DND-41 (cell line): ENCODE results near the gene NR4A1.

Experiments used
- ATAC-seq: fragments of 200-7000 bp; cut with Tn5 transposase; 3 replicates; pipeline ENCODE4 v1.9.1; 2021; ENCODE audit warnings: low read depth; ENCODE audit not compliant: insufficient read depth
- DNase-seq: peaks from one replicate; pipeline ENCODE4 v3.0.0-alpha.2; 2020
- H2AFZ ChIP-seq: 2 replicates; pipeline ENCODE4 v1.6.0; 2012; ENCODE audit warnings: low read depth, low read length
- H3K27ac ChIP-seq: 2 replicates; pipeline ENCODE4 v1.5.1; 2012; ENCODE audit warnings: low read length, inconsistent platforms
- H3K27me3 ChIP-seq: fragments of 200-600 bp; sonication (generic); 2 replicates; pipeline ENCODE4 v1.6.0; 2012; ENCODE audit warnings: low read length, mild to moderate bottlenecking, inconsistent platforms; ENCODE audit not compliant: insufficient read depth, poor library complexity
- H3K36me3 ChIP-seq: 2 replicates; pipeline ENCODE4 v1.5.1; 2012; ENCODE audit warnings: low read length, inconsistent platforms; ENCODE audit not compliant: insufficient read depth
- H3K4me1 ChIP-seq: 2 replicates; pipeline ENCODE4 v1.5.1; 2012; ENCODE audit warnings: mild to moderate bottlenecking, low read length; ENCODE audit not compliant: insufficient read depth
- H3K4me2 ChIP-seq: 2 replicates; pipeline ENCODE4 v1.6.0; 2012; ENCODE audit warnings: mild to moderate bottlenecking, moderate library complexity, low read length, inconsistent platforms; ENCODE audit not compliant: insufficient read depth
- H3K4me3 ChIP-seq, 2 experiments: fragments of 200-600 bp in 1 of 2; shearing (Covaris generic) in 1 of 2; 2 replicates each; pipeline ENCODE4 v1.5.1; 2012 to 2016; ENCODE audit warnings: inconsistent platforms in 2 of 2, low read length in 2 of 2, mild to moderate bottlenecking in 2 of 2, low read depth in 1 of 2, moderate library complexity in 1 of 2
- H3K79me2 ChIP-seq: 2 replicates; pipeline ENCODE4 v1.6.0; 2012; ENCODE audit warnings: low read length, inconsistent platforms; ENCODE audit not compliant: insufficient read depth
- H3K9ac ChIP-seq: 2 replicates; pipeline ENCODE4 v1.6.0; 2012; ENCODE audit warnings: low read depth, mild to moderate bottlenecking, inconsistent platforms, low read length, moderate library complexity
- H3K9me3 ChIP-seq: 2 replicates; pipeline ENCODE4 v1.5.1; 2012; ENCODE audit warnings: low read length, moderate library complexity, mild to moderate bottlenecking, inconsistent platforms; ENCODE audit not compliant: insufficient read depth, severe bottlenecking
- H4K20me1 ChIP-seq: 2 replicates; pipeline ENCODE4 v1.6.0; 2012; ENCODE audit warnings: low read length; ENCODE audit not compliant: insufficient read depth
- CTCF ChIP-seq: IDR thresholded peaks from 2 replicates; pipeline ENCODE4 v1.5.1; 2012; ENCODE audit warnings: borderline replicate concordance, low read length, moderate library complexity, mild to moderate bottlenecking; ENCODE audit not compliant: poor library complexity, severe bottlenecking; ENCODE audit errors: extremely low read depth
- EZH2 ChIP-seq: IDR thresholded peaks from 3 replicates; pipeline ENCODE4 v1.6.1; 2012; ENCODE audit warnings: borderline replicate concordance, low read depth, mild to moderate bottlenecking, moderate library complexity, low read length, inconsistent platforms; ENCODE audit not compliant: severe bottlenecking

The NR4A1 gene

GRCh38 chr12:52015532-52016041, 35.7 kb upstream of the NR4A1 start:
- Histone ChIP-seq H3K27me3 (no peaks in the 10 kb centered on the region), H3K27ac (peak overlapping the region; percentile 27; the same call in 1 of the 2 replicates), H4K20me1 (no peaks in the 10 kb centered on the region), H3K4me2 (no peak overlapping the region), H3K4me1 (peaks cover 14% of the 10 kb centered on the region), H3K4me3 (no peak overlapping the region), H3K79me2 (no peaks in the 10 kb centered on the region), H2AFZ (no peak overlapping the region), H3K36me3 (no peaks in the 10 kb centered on the region), H3K9ac (no peak overlapping the region), H3K9me3 (no peaks in the 10 kb centered on the region)
- no peak for TF ChIP-seq CTCF
- no peak for TF ChIP-seq EZH2
- DNase-seq (peak; percentile 68), ATAC-seq (peak; percentile 81)

DNA sequence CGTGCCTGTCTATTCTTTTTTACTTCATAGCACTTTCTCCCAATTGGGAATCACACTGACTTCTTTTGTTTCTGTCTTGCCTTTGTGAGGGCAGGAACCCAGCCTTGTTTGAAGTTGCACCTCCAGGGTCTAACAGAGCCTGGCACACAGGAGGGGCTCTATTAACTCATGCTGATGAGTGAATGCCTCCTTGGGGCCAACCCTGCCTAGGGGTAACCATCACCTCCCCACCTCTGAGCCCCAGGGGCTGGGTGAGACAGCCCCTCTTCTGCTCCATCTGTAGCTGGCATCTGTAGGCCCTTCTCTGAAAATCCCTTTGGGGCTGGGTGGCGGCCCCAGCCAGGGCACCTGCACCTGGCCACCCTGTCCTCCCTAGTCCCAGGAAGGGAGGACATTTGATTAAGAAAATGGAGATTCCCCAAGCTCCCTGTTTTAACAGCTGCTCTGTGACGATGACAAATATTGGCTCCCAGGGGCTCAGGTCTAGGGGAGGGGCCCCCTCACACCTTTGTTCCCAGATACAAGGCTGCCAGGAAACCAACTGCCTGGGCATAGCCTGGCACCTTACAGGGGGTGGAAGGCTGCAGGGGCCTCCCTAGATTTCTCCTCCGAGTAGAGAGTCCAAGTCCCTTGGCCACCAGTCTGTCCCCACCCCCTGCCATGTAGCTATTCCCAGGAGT, 32.7 kb upstream of the NR4A1 start:
- Histone ChIP-seq H3K36me3 (no peaks in the 10 kb centered on the region), H3K27ac (no peak overlapping the region), H3K9ac (no peak overlapping the region), H3K4me3 (no peak overlapping the region), H3K4me2 (no peak overlapping the region), H3K27me3 (no peaks in the 10 kb centered on the region), H3K9me3 (no peaks in the 10 kb centered on the region), H3K79me2 (no peaks in the 10 kb centered on the region), H4K20me1 (no peaks in the 10 kb centered on the region), H3K4me1 (peaks cover 28% of the 10 kb centered on the region), H2AFZ (no peak overlapping the region)
- ATAC-seq (no peak), DNase-seq (no peak)
- TF ChIP-seq CTCF (no peak), EZH2 (no peak)

DNA sequence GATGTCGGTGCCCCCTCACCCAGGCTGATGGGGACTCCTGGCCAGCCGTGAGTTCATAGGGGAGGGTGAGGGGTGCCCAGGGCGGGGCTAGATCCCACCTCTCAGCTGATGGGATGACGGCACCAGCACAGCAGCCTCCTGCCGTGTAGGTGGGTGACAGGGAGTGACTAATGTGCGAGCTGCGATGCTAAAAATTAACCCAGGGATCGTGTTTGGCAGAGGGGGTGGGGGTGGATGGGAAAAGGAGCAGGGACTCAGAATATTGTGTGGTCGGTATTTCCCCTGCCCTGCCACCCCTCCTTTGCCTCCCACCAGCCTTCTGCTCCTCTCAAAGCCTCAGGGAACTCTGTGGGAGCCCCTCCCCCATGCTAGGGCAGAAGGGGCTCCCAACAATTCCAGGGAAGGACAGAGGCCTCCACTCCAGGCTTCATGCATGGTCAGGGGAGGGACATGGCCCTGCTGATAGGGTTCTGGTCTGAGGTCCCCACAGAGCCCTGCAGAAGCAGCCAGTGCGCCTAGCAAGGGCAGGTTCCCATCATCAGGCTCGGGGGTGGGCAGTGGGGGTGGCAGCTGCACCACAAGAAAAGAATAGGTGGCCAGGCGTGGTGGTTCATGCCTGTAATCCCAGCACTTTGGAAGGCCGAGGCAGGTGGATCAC, 32.0 kb upstream of the NR4A1 start:
- Histone ChIP-seq H2AFZ (no peak overlapping the region), H3K27ac (no peak overlapping the region), H4K20me1 (no peaks in the 10 kb centered on the region), H3K79me2 (no peaks in the 10 kb centered on the region), H3K4me3 (no peak overlapping the region), H3K9me3 (no peaks in the 10 kb centered on the region), H3K36me3 (no peaks in the 10 kb centered on the region), H3K9ac (no peak overlapping the region), H3K4me2 (no peak overlapping the region), H3K4me1 (peaks cover 34% of the 10 kb centered on the region), H3K27me3 (no peaks in the 10 kb centered on the region)
- DNase-seq (no peak), ATAC-seq (no peak)
- no peak for TF ChIP-seq EZH2
- no peak for TF ChIP-seq CTCF
